Pancreas (tissue), 10 donors: ENCODE measurements around the gene UQCC2. TPM values are rescaled to one million over a fixed set of nuclear protein-coding genes. Genes with fewer than 3 reads are reported as not detected.

ENCODE experiments used
- ATAC-seq, 4 donors: fragments of 200-7000 bp; cut with Tn5 transposase; one replicate each; pipeline versions ENCODE4 v1.8.0 to v1.9.1; 2020; ENCODE audit warnings: mild to moderate bottlenecking in 4 of 4, moderate library complexity in 4 of 4
- DNase-seq, 6 donors: peaks; one replicate each; pipeline ENCODE4 v3.0.0-alpha.2; 2020
- FAIRE-seq: peaks from 2 replicates; lab custom pipeline; 2012; peaks lifted over from hg19 to GRCh38; lab: Jason Lieb, UNC
- H3K27ac ChIP-seq, 4 donors: fragments of 200-600 bp; sonication (generic); 1 replicate in 3 of 4; 2 replicates in 1 of 4; pipeline versions ENCODE4 v1.5.0 to v1.8.0; 2020
- H3K27me3 ChIP-seq, 4 donors: fragments of 200-600 bp; one replicate each; pipeline ENCODE4 v1.8.0; 2021
- H3K36me3 ChIP-seq, 3 donors: fragments of 200-600 bp; sonication (generic) in 1 of 3; one replicate each; pipeline versions ENCODE4 v1.5.0 to v1.8.0; 2020 to 2021
- H3K4me1 ChIP-seq, 3 donors: fragments of 200-600 bp; one replicate each; pipeline ENCODE4 v1.8.0; 2021
- H3K4me3 ChIP-seq, 4 donors: fragments of 200-600 bp; sonication (generic) in 2 of 4; one replicate each; pipeline versions ENCODE4 v1.5.0 to v1.8.0; 2020 to 2021
- H3K9me3 ChIP-seq, 4 donors: fragments of 200-600 bp; one replicate each; pipeline ENCODE4 v1.8.0; 2021
- WGBS, 2 donors: extraction: QIAGEN DNeasy Blood & Tissue Kit; methylation state at CpG; one replicate each; pipeline ENCODE4 v1.1.7; 2013; 5-methylcytosine and 5-hydroxymethylcytosine counted together
- intact Hi-C, 3 donors: fragments of 100-400 bp; cut with DNase I; formaldehyde crosslinking; loops; one replicate each; pipeline versions ENCODE4 v1.11.1 to v1.14.2; 2022
- polyA plus RNA-seq, 2 donors: library from polyadenylated mRNA; stranded (reverse); fragments of 200-250 nt; gene quantifications; one replicate each; pipeline ENCODE4 v1.2.3, GENCODE V29; 2013
- total RNA-seq, 6 donors: library from RNA; stranded (reverse); fragmentation: NEBNext Ultra II Directional in 4 of 6; extraction: Animal tissue kit (Norgen Biotek cat#: 25700) in 4 of 6; gene quantifications; one replicate each; pipeline versions ENCODE4 v1.2.1 to v1.2.4, GENCODE V29; 2021 to 2023
- TF ChIP-seq, protein P1 (sequence below), 4 donors: fragments of 200-600 bp; sonication (generic) in 3 of 4; IDR thresholded peaks; one replicate each; pipeline versions ENCODE4 v1.5.0 to v1.8.0; 2021; ENCODE audit warnings: antibody characterized with exemption in 4 of 4
- donor health status: healthy with polysubstance abuse.
- donor health status: DM: no; HTN: no; CAD: no; lungs with moderate emphysema.
- donor health status: DM: no; HTN: no; CAD: no.
- donor health status: control.
- donor health status: control.
- donor health status: Bipolar disorder and iron deficiency.
- donor health status: DM: yes; HTN: yes; CAD: no.
- donor health status: DM: no; HTN: no; CAD: no.
- donor health status: DM: no; HTN: no; CAD: no.
- donor health status: DM: yes; HTN: yes; CAD: no.

The UQCC2 gene
- total and polyA plus RNA-seq, 8 donors, result 13.9 to 58.9 (median 28.6) TPM

DNA sequence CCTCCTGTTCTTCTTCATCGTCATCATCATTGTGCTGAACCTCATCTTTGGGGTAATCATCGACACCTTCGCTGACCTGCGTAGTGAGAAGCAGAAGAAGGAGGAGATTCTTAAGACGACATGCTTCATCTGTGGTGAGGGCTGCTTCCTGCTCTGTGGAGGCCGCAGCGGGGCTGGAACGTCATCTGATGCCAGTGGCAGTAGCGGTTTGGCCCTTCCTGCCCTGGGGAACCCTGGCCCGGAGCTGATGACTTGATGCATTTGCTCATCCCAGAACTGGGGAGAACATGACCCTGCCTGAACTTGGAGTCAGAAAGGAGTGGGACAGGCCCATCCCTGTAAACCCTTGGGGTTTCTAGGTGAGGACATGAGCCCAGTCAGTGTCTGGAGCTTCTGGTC, 18.7 kb downstream of the UQCC2 start:
- DNase-seq (peak in 1 of 6 donors; percentile 45), ATAC-seq (peak in 1 of 4 donors; percentile 10), FAIRE-seq (no peak)
- TF ChIP-seq, protein P1, sequence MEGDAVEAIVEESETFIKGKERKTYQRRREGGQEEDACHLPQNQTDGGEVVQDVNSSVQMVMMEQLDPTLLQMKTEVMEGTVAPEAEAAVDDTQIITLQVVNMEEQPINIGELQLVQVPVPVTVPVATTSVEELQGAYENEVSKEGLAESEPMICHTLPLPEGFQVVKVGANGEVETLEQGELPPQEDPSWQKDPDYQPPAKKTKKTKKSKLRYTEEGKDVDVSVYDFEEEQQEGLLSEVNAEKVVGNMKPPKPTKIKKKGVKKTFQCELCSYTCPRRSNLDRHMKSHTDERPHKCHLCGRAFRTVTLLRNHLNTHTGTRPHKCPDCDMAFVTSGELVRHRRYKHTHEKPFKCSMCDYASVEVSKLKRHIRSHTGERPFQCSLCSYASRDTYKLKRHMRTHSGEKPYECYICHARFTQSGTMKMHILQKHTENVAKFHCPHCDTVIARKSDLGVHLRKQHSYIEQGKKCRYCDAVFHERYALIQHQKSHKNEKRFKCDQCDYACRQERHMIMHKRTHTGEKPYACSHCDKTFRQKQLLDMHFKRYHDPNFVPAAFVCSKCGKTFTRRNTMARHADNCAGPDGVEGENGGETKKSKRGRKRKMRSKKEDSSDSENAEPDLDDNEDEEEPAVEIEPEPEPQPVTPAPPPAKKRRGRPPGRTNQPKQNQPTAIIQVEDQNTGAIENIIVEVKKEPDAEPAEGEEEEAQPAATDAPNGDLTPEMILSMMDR (IDR thresholded peaks at IDR 0.05), result no peak
- H3K4me1 ChIP-seq, result no peaks in the 10 kb centered on the region
- H3K9me3 ChIP-seq, result no peaks in the 10 kb centered on the region
- intact Hi-C loops, result loop anchor here in 1 of 3 donors (5.0 kb wide), 1 partner anchor 100 kb away; no protein-coding TSS in a partner anchor
- 83 to 89% methylated on average over 10 of the region's 10 CpGs for WGBS, 2 donors
- no peak overlapping the region for H3K27ac ChIP-seq
- no peaks in the 10 kb centered on the region for H3K27me3 ChIP-seq
- no peak overlapping the region for H3K4me3 ChIP-seq
- H3K36me3 ChIP-seq, result peaks cover 0 to 38% (median 0%) of the 10 kb centered on the region in 3 donors

DNA sequence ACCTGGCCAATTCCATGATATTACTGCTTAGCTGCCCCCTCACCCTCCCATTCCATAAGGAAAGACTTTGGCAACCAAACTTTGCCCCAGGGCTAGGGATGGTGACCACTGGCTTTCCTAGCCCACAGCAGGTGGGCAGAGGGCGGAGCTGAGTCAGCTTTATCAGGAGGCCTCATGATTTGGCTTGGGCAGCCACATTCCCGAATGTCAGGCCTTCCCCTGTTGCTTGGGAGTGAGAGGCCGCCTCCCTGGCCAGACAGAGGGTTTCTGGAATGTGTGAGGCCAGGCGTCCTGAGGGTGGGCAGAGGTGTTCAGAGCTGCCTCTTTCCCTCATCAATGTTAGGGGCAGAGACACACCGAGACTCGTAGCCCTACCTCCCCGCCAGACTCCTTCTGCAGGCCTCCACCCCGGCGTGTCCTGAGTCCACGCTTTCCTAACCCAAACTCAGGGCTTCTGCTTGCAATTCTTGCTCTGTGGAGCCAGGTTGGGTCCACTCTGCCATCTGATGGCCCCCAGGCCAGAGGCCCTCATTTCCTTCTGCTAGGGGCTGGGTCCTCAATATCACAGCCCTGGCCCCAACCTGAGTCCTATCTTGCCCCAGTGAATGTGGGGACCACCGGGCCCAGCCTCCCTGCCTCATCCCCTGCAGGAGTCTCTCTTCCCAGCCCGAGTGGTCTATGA, 19.3 kb downstream of the UQCC2 start:
- no peak overlapping the region for H3K27ac ChIP-seq
- intact Hi-C loops, result loop anchor here in 1 of 3 donors (5.0 kb wide), 1 partner anchor 100 kb away; no protein-coding TSS in a partner anchor

DNA sequence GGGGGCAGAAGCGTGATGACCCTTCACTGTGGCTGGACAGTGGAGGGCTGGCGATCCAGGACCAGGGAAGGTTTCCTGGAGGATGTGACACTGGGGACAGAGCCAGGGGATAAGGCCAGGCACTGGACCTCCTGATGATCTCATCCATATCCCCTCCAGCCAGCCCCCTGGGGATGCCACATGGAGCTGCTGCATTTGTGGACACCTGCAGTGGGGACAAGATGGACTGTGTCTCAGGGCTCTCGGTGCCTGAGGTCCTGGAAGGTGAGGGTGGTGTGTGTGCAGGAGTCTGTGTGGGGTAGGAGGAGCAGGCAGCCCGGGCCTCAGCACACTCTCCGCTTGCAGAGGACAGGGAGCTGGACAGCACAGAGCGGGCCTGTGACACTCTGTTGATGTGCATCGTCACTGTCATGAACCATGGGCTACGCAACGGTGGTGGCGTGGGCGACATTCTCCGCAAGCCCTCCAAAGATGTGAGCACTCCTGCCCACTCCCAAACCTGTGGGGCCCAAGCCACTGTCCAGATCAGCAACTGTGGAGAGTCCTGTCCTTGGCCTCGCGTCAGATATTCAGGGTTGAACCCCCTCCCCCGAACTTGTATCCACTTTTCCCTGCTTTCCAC, 19.9 kb downstream of the UQCC2 start:
- DNase-seq, result peak in 1 of 6 donors; percentile 45
- H3K9me3 ChIP-seq, result no peaks in the 10 kb centered on the region
- intact Hi-C loops, result loop anchor here in 1 of 3 donors (5.0 kb wide), 1 partner anchor 99 kb away; no protein-coding TSS in a partner anchor
- no peak overlapping the region for H3K27ac ChIP-seq
- peaks cover 0 to 38% (median 0%) of the 10 kb centered on the region in 3 donors for H3K36me3 ChIP-seq
- no peak for FAIRE-seq
- TF ChIP-seq, protein P1 (IDR thresholded peaks at IDR 0.05), result no peak
- no peaks in the 10 kb centered on the region for H3K27me3 ChIP-seq
- no peak for ATAC-seq
- 85 to 89% methylated on average over 15 of the region's 15 CpGs for WGBS, 2 donors
- no peak overlapping the region for H3K4me3 ChIP-seq
- H3K4me1 ChIP-seq, result no peaks in the 10 kb centered on the region

More for the DNA sequence above, 19.3 kb downstream of the UQCC2 start:
- Histone ChIP-seq H3K9me3 (no peaks in the 10 kb centered on the region), H3K36me3 (peaks cover 0 to 38% (median 0%) of the 10 kb centered on the region in 3 donors), H3K4me1 (no peaks in the 10 kb centered on the region), H3K27me3 (no peaks in the 10 kb centered on the region), H3K4me3 (no peak overlapping the region)
- DNase-seq (peak in 1 of 6 donors; percentile 39), FAIRE-seq (no peak), ATAC-seq (peak in 1 of 4 donors; percentile 33)
- TF ChIP-seq, protein P1 (IDR thresholded peaks at IDR 0.05), result no peak
- WGBS, 2 donors, result 78% methylated on average over 12 of the region's 12 CpGs

DNA sequence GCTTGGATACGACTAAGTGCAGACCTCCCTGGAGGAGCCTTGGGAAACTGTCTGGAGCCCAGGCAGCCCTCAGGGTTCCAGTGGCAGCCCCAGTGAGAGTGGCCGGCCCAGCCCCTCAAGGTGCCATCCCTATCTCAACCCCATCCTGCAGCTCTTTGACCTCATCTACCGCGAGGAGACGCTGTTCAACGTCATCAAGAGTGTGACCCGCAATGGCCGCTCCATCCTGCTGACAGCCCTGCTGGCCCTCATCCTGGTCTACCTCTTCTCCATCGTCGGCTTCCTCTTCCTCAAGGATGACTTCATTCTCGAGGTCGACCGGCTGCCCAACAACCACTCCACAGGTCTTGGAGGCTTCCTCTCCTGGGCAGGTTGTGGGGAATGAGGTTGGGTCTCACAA, 20.7 kb downstream of the UQCC2 start:
- no peaks in the 10 kb centered on the region for H3K9me3 ChIP-seq
- H3K4me3 ChIP-seq, result no peak overlapping the region
- no peaks in the 10 kb centered on the region for H3K27me3 ChIP-seq
- H3K36me3 ChIP-seq, result peaks cover 0 to 34% (median 0%) of the 10 kb centered on the region in 3 donors
- WGBS, 2 donors, result 87 to 88% methylated on average over 13 of the region's 13 CpGs
- H3K27ac ChIP-seq, result no peak overlapping the region
- peak in 1 of 6 donors; percentile 23 for DNase-seq
- no peak for ATAC-seq
- no peak for FAIRE-seq
- no peaks in the 10 kb centered on the region for H3K4me1 ChIP-seq
- intact Hi-C loops, result loop anchor here in 1 of 3 donors (5.0 kb wide), 1 partner anchor 98 kb away; no protein-coding TSS in a partner anchor
- TF ChIP-seq, protein P1 (IDR thresholded peaks at IDR 0.05), result no peak
